KMS-11 (cell line): ENCODE results near the gene CCDC178.

Experiments
- H2AFZ ChIP-seq: fragments of 200-600 bp; sonication (generic); 2 replicates; pipeline ENCODE4 v1.6.1; 2016; ENCODE audit warnings: antibody characterized with exemption, mixed run types, low read depth
- H3K27ac ChIP-seq: fragments of 200-600 bp; sonication (generic); 2 replicates; pipeline ENCODE4 v1.6.1; 2016; ENCODE audit warnings: mild to moderate bottlenecking, mixed run types
- H3K27me3 ChIP-seq: fragments of 200-600 bp; sonication (generic); 2 replicates; pipeline ENCODE4 v1.6.1; 2017; ENCODE audit warnings: mild to moderate bottlenecking, low read depth, mixed run types, moderate library complexity; ENCODE audit not compliant: insufficient read depth
- H3K36me3 ChIP-seq: fragments of 200-600 bp; sonication (generic); 2 replicates; pipeline ENCODE4 v1.6.1; 2017; ENCODE audit warnings: mild to moderate bottlenecking, mixed run types; ENCODE audit not compliant: insufficient read depth
- H3K4me1 ChIP-seq: fragments of 200-600 bp; sonication (generic); 2 replicates; pipeline ENCODE4 v1.6.1; 2016; ENCODE audit warnings: mild to moderate bottlenecking, low read depth, mixed run types; ENCODE audit not compliant: poor library complexity, severe bottlenecking
- H3K4me2 ChIP-seq: fragments of 200-600 bp; sonication (generic); 2 replicates; pipeline ENCODE4 v1.7.0; 2016; ENCODE audit warnings: mild to moderate bottlenecking, mixed run types
- H3K4me3 ChIP-seq: fragments of 200-600 bp; sonication (generic); IDR thresholded peaks from 2 replicates; pipeline ENCODE4 v1.6.1; 2017; ENCODE audit warnings: low read depth, low read length, mixed read lengths; ENCODE audit not compliant: insufficient read depth
- H3K79me2 ChIP-seq: fragments of 200-600 bp; sonication (generic); 2 replicates; pipeline ENCODE4 v1.6.1; 2016; ENCODE audit warnings: low read depth, mixed run types; ENCODE audit not compliant: insufficient read depth
- H3K9ac ChIP-seq: fragments of 200-600 bp; sonication (generic); 2 replicates; pipeline ENCODE4 v1.6.1; 2016; ENCODE audit warnings: mild to moderate bottlenecking, mixed run types
- H4K20me1 ChIP-seq: fragments of 200-600 bp; sonication (generic); 2 replicates; pipeline ENCODE4 v1.6.1; 2016; ENCODE audit warnings: mild to moderate bottlenecking, mixed run types; ENCODE audit not compliant: insufficient read depth
- CTCF ChIP-seq: fragments of 200-600 bp; sonication (generic); conservative IDR thresholded peaks from 2 replicates; pipeline ENCODE4 v1.6.1; 2017; ENCODE audit warnings: low read depth, mild to moderate bottlenecking, antibody characterized with exemption, low read length, moderate library complexity, mixed read lengths

The CCDC178 gene

DNA sequence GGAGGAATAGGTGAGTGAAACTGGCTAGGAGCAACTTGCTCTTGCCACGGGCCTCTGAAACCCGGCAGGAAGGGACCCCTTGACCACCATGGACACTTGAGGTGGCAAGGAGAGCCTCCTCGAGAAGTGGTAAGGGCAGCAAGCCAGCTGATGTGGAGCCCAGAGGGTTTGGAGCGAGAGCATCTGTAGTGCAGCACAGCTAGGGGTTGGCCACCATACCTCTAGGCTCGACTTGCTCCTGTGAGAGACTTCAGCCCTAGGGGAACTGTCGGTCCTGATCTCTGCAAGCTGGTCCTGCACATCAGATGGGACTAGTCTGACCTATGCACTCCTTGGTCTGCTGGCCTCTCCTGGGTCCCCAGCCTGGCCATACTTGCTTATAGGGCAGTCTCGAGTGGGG, 158.4 kb downstream of the CCDC178 start:
- no peak overlapping the region for H3K9ac ChIP-seq
- no peaks in the 10 kb centered on the region for H3K27me3 ChIP-seq
- no peaks in the 10 kb centered on the region for H3K79me2 ChIP-seq
- no peak overlapping the region for H3K4me2 ChIP-seq
- no peak overlapping the region for H3K4me3 ChIP-seq
- H3K36me3 ChIP-seq: no peaks in the 10 kb centered on the region
- no peak overlapping the region for H2AFZ ChIP-seq
- no peak overlapping the region for H3K27ac ChIP-seq
- H4K20me1 ChIP-seq: no peaks in the 10 kb centered on the region
- no peak for TF ChIP-seq CTCF
- H3K4me1 ChIP-seq: no peaks in the 10 kb centered on the region

DNA sequence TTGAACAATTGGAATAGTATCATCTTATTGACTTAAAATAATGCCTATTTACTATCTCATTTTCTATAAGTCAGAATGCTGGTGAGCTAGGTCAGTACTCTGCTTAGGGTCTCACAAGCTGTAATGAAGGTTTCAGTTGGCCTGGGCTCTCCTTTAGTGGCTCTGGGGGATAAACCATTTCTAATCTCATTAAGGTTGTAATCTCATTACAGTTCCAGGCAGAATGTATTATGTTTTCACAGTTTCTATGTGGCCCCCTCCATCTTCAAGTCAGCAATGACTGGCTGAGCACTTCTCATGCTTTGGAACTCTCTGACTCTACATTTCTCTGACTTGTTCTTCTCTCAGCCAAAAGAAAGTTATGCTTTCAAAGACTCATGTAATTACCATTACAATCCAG, 163.1 kb downstream of the CCDC178 start:
- no peaks in the 10 kb centered on the region for H3K4me1 ChIP-seq
- no peak overlapping the region for H2AFZ ChIP-seq
- no peaks in the 10 kb centered on the region for H3K27me3 ChIP-seq
- H3K4me2 ChIP-seq: no peak overlapping the region
- H3K27ac ChIP-seq: no peak overlapping the region
- H3K79me2 ChIP-seq: no peaks in the 10 kb centered on the region
- no peak overlapping the region for H3K4me3 ChIP-seq
- no peaks in the 10 kb centered on the region for H4K20me1 ChIP-seq
- no peaks in the 10 kb centered on the region for H3K36me3 ChIP-seq
- no peak overlapping the region for H3K9ac ChIP-seq
- no peak for TF ChIP-seq CTCF

DNA sequence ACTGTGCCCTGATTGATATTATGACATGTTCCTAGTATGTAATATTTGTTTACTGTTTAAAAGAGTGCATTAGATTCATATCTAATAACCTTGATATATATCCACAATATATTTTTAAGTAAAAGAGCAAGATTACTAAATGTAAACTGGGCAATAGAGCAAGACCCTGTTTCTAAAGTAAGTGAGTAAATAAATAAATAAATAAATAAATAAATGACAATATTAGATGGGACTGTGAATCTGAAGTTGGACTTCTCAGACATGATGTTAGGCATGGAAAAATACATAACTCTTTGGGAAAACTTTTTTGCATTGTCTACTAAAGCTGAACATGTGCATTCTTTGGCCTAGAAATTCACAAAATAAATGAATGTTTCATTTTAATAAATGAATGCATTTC, 164.7 kb downstream of the CCDC178 start:
- H3K9ac ChIP-seq: no peak overlapping the region
- H4K20me1 ChIP-seq: no peaks in the 10 kb centered on the region
- no peaks in the 10 kb centered on the region for H3K36me3 ChIP-seq
- H3K4me2 ChIP-seq: no peak overlapping the region
- H3K79me2 ChIP-seq: no peaks in the 10 kb centered on the region
- no peaks in the 10 kb centered on the region for H3K4me1 ChIP-seq
- no peak overlapping the region for H3K27ac ChIP-seq
- H2AFZ ChIP-seq: no peak overlapping the region
- no peak overlapping the region for H3K4me3 ChIP-seq
- TF ChIP-seq CTCF: no peak
- H3K27me3 ChIP-seq: no peaks in the 10 kb centered on the region

DNA sequence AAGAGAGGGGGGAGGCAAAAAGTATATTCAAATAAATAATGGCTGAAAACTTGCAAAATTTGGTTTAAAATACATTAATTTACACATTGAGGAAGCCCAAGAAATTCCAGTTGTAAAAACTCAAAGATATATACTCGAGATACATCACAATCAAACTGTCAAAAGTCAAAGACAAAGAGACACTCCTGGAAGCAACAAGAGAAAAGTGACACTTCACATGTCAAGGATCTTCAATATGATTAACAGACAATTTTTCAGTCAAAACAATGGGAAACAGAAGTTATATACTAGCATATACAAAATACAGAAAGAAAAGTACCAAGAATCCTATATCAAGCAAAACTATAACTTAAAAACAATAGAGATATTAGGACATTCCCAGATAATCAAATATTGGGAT, 170.2 kb downstream of the CCDC178 start:
- H3K36me3 ChIP-seq: no peaks in the 10 kb centered on the region
- no peak overlapping the region for H2AFZ ChIP-seq
- TF ChIP-seq CTCF: no peak
- H3K9ac ChIP-seq: no peak overlapping the region
- no peak overlapping the region for H3K4me3 ChIP-seq
- no peaks in the 10 kb centered on the region for H3K4me1 ChIP-seq
- H3K27me3 ChIP-seq: no peaks in the 10 kb centered on the region
- H3K27ac ChIP-seq: no peak overlapping the region
- no peaks in the 10 kb centered on the region for H3K79me2 ChIP-seq
- H3K4me2 ChIP-seq: no peak overlapping the region
- no peaks in the 10 kb centered on the region for H4K20me1 ChIP-seq

DNA sequence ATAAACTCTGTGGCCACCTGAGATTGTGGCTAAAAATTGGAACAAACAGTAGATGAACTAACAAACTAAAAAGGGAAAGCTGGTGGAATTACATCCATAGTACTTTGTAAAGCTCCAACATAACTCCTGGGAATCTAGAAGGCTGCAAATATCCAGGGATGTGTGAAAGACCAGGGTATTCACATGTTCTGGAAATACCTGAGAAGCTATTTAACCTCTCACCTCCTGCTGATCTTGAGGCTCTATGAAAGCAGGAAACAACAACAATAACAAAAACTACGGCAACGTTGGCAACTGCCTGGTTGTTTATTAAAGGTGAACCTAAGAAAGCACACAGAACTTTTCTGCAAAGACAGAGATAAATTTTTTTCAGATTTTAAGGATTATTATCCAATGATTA, 171.3 kb downstream of the CCDC178 start:
- Histone ChIP-seq H4K20me1 (no peaks in the 10 kb centered on the region), H3K4me2 (no peak overlapping the region), H3K36me3 (no peaks in the 10 kb centered on the region), H3K79me2 (no peaks in the 10 kb centered on the region), H3K4me3 (no peak overlapping the region), H3K9ac (no peak overlapping the region), H3K4me1 (no peaks in the 10 kb centered on the region), H3K27ac (no peak overlapping the region), H3K27me3 (no peaks in the 10 kb centered on the region), H2AFZ (no peak overlapping the region)
- no peak for TF ChIP-seq CTCF
